HepG2 (cell line): ENCODE data around the gene TJP2. TPM values are rescaled to one million over a fixed set of nuclear protein-coding genes. Genes with fewer than 3 reads are reported as not detected.

Experiments
- ATAC-seq: fragments of 200-7000 bp; cut with Tn5 transposase; 3 replicates; pipeline ENCODE4 v1.9.1; 2020; ENCODE audit warnings: mild to moderate bottlenecking, moderate library complexity
- BruUV-seq: library from RNA; stranded (reverse); fragments of 400-500 nt; replicated peaks from 2 replicates; lab custom pipeline; 2021; lab: Mats Ljungman, UMichigan
- CTCF ChIA-PET: fragments of 300-600 bp; formaldehyde crosslinking; extraction: SDS; loops from one replicate; lab custom pipeline; 2021; ENCODE audit warnings: low total read pairs, inconsistent platforms, low intra/inter-chr PET ratio; lab: Yijun Ruan, JAX
- POLR2A ChIA-PET: fragments of 350-600 bp; sonication (Branson Sonifier 250); formaldehyde crosslinking; loops from one replicate; lab custom pipeline; 2020; ENCODE audit warnings: antibody characterized with exemption, inconsistent platforms; lab: Yijun Ruan, JAX
- DNase-seq: peaks from one replicate; pipeline ENCODE4 v3.0.0-alpha.2; 2015; ENCODE audit warnings: low spot score
- FAIRE-seq: peaks from 3 replicates; lab custom pipeline; 2011; peaks lifted over from hg19 to GRCh38; lab: Jason Lieb, UNC
- H2AFZ ChIP-seq: one replicate; pipeline ENCODE4 v1.6.1; 2011; ENCODE audit warnings: low read length, inconsistent platforms
- H3K27ac ChIP-seq: fragments of 300-600 bp; 3 replicates; pipeline ENCODE4 v1.8.0; 2011; ENCODE audit warnings: mixed run types, mild to moderate bottlenecking, mixed read lengths, low read length, inconsistent platforms; ENCODE audit not compliant: insufficient read depth; ENCODE audit errors: extremely low read length
- H3K27me3 ChIP-seq, 2 experiments: fragments of 200-600 bp in 1 of 2; 2 replicates in 1 of 2; 3 replicates in 1 of 2; pipeline versions ENCODE4 v1.6.0 to v1.8.0; 2011; ENCODE audit warnings: low read length in 2 of 2, mild to moderate bottlenecking in 2 of 2, moderate library complexity in 2 of 2, inconsistent platforms in 1 of 2; ENCODE audit not compliant: insufficient read depth in 2 of 2, control insufficient read depth in 1 of 2
- H3K36me3 ChIP-seq, 2 experiments: fragments of 200-600 bp in 1 of 2; replicated peaks in 1 of 2; 2 replicates in 1 of 2; 3 replicates in 1 of 2; pipeline versions ENCODE4 v1.5.1 to v1.8.0; 2011; ENCODE audit warnings: low read length in 2 of 2, inconsistent platforms in 1 of 2; ENCODE audit not compliant: insufficient read depth in 2 of 2, control insufficient read depth in 1 of 2
- H3K4me1 ChIP-seq: 2 replicates; pipeline ENCODE4 v1.5.1; 2012; ENCODE audit warnings: low read length, inconsistent platforms; ENCODE audit not compliant: insufficient read depth
- H3K4me2 ChIP-seq: 2 replicates; pipeline ENCODE4 v1.6.0; 2011; ENCODE audit warnings: low read depth, low read length, inconsistent platforms
- H3K4me3 ChIP-seq, 3 experiments: fragments of 200-600 bp in 1 of 3; sonication (generic), shearing (Covaris generic) in 1 of 3; replicated peaks in 1 of 3; 2 replicates each; pipeline ENCODE4 v1.5.1; 2011 to 2016; ENCODE audit warnings: low read length in 3 of 3, inconsistent platforms in 2 of 3, low read depth in 2 of 3, mild to moderate bottlenecking in 2 of 3, control low read depth in 1 of 3, mixed read lengths in 1 of 3; ENCODE audit not compliant: insufficient read depth in 1 of 3
- H3K79me2 ChIP-seq: one replicate; pipeline ENCODE4 v1.6.1; 2011; ENCODE audit warnings: low read length, inconsistent platforms; ENCODE audit not compliant: insufficient read depth
- H3K9ac ChIP-seq: 2 replicates; pipeline ENCODE4 v1.6.0; 2011; ENCODE audit warnings: mild to moderate bottlenecking, low read depth, low read length, inconsistent platforms; ENCODE audit not compliant: insufficient read depth
- H3K9me3 ChIP-seq: 2 replicates; pipeline ENCODE4 v1.5.1; 2012; ENCODE audit warnings: mild to moderate bottlenecking, low read length
- H4K20me1 ChIP-seq: 2 replicates; pipeline ENCODE4 v1.6.0; 2011; ENCODE audit warnings: inconsistent platforms, mild to moderate bottlenecking, low read length, moderate library complexity; ENCODE audit not compliant: insufficient read depth
- CEBPB ChIP-seq: IDR thresholded peaks from 2 replicates; pipeline ENCODE4 v1.6.1; 2011; ENCODE audit warnings: low read depth, low read length, improper control_type of control experiment, borderline replicate concordance
- GLI4 ChIP-seq: sonication (generic); formaldehyde crosslinking; IDR thresholded peaks from 2 replicates; pipeline ENCODE4 v1.5.1; 2020; ENCODE audit warnings: missing genetic modification reagents, mild to moderate bottlenecking, moderate library complexity, borderline replicate concordance
- MXD4 ChIP-seq: IDR thresholded peaks from 2 replicates; pipeline ENCODE4 v1.6.1; 2016; ENCODE audit warnings: mild to moderate bottlenecking, missing biosample characterization, missing genetic modification reagents
- RBM22 ChIP-seq: fragments of 200-400 bp; formaldehyde crosslinking; optimal IDR thresholded peaks from 2 replicates; pipeline ENCODE3; 2017; ENCODE audit warnings: mild to moderate bottlenecking, low read length, moderate library complexity
- ZNF737 ChIP-seq: sonication (generic); formaldehyde crosslinking; IDR thresholded peaks from 2 replicates; pipeline ENCODE4 v1.5.0; 2020; ENCODE audit warnings: missing genetic modification reagents, mild to moderate bottlenecking, borderline replicate concordance
- ZNF761 ChIP-seq: sonication (generic); formaldehyde crosslinking; conservative IDR thresholded peaks from 2 replicates; pipeline ENCODE4 v1.4.0; 2020; ENCODE audit warnings: mild to moderate bottlenecking, missing genetic modification reagents
- WGBS: methylation state at CpG from one replicate; pipeline ENCODE4 v1.1.6; 2017; ENCODE audit warnings: low lambda C conversion rate; 5-methylcytosine and 5-hydroxymethylcytosine counted together
- in situ Hi-C: cut with HindIII; loops from 2 replicates; pipeline ENCODE4 v1.10.0; 2017; ENCODE audit warnings: low pct_unique_long_range_greater_than_20kb; ENCODE audit not compliant: extremely low pct_ligation_motif_present
- intact Hi-C: fragments of 100-400 bp; cut with micrococcal nuclease; formaldehyde crosslinking; loops from one replicate; pipeline ENCODE4 v1.10.0; 2022; ENCODE audit not compliant: unreplicated experiment
- polyA plus RNA-seq, 8 experiments: library from polyadenylated mRNA; depleted of rRNA in 3 of 8; stranded (reverse) in 7 of 8; unstranded in 1 of 8; fragments of >200 nt; fragmentation: Illumina TruSeq in 4 of 8; extraction: Trizol in 4 of 8; gene quantifications; 2 replicates each; pipeline versions ENCODE4 v1.2.1 to v1.2.3, GENCODE V29; 2011 to 2016; ENCODE audit warnings: low read depth in 4 of 8, missing spikeins in 1 of 8, mixed read lengths in 1 of 8; ENCODE audit not compliant: insufficient read depth in 1 of 8
- total RNA-seq, 5 experiments: library from RNA; depleted of rRNA; stranded (reverse); fragments of >200 nt; fragmentation: Illumina TruSeq; extraction: Trizol; gene quantifications; 2 replicates each; pipeline ENCODE4 v1.2.3, GENCODE V29; 2016; ENCODE audit warnings: low read depth in 1 of 5
- TF ChIP-seq, protein P1 (sequence below): sonication (generic); formaldehyde crosslinking; IDR thresholded peaks from 2 replicates; pipeline ENCODE4 v1.4.0; 2020; ENCODE audit warnings: missing genetic modification reagents

Gene TJP2
- total and polyA plus RNA-seq, 2 of the 13 experiments (the other 11 are each of a cell fraction or from before 2014, with no cell fraction given): 109 to 110 TPM

DNA sequence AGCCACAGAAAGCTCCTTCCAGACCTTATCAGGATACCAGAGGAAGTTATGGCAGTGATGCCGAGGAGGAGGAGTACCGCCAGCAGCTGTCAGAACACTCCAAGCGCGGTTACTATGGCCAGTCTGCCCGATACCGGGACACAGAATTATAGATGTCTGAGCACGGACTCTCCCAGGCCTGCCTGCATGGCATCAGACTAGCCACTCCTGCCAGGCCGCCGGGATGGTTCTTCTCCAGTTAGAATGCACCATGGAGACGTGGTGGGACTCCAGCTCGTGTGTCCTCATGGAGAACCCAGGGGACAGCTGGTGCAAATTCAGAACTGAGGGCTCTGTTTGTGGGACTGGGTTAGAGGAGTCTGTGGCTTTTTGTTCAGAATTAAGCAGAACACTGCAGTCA is 80.1 kb downstream of the TJP2 start:
- Histone ChIP-seq H3K36me3 (peaks cover 30 to 61% of the 10 kb centered on the region in 2 experiments), H3K4me1 (no peaks in the 10 kb centered on the region), H3K9me3 (no peaks in the 10 kb centered on the region), H4K20me1 (peaks cover 9% of the 10 kb centered on the region; the same call in 1 of the 2 replicates), H2AFZ (no peak overlapping the region)
- CTCF ChIA-PET: no interaction called here
- intact Hi-C loops: no loop called here
- POLR2A ChIA-PET: no interaction called here
- no peak for DNase-seq
- TF ChIP-seq ZNF737 (CRISPR knock-in tag): no peak
- TF ChIP-seq MXD4 (CRISPR knock-in tag): no peak
- TF ChIP-seq, protein P1, sequence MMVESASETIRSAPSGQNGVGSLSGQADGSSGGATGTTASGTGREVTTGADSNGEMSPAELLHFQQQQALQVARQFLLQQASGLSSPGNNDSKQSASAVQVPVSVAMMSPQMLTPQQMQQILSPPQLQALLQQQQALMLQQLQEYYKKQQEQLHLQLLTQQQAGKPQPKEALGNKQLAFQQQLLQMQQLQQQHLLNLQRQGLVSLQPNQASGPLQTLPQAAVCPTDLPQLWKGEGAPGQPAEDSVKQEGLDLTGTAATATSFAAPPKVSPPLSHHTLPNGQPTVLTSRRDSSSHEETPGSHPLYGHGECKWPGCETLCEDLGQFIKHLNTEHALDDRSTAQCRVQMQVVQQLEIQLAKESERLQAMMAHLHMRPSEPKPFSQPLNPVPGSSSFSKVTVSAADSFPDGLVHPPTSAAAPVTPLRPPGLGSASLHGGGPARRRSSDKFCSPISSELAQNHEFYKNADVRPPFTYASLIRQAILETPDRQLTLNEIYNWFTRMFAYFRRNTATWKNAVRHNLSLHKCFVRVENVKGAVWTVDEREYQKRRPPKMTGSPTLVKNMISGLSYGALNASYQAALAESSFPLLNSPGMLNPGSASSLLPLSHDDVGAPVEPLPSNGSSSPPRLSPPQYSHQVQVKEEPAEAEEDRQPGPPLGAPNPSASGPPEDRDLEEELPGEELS: no peak
- no peak for TF ChIP-seq ZNF761 (CRISPR knock-in tag)
- peak; percentile 14 for TF ChIP-seq RBM22
- no peak for TF ChIP-seq CEBPB
- TF ChIP-seq GLI4 (CRISPR knock-in tag): no peak
- TF ChIP-seq, all 625 proteins: peak for 1
- no peak overlapping the region for H3K27ac ChIP-seq
- no peak for FAIRE-seq
- no peak overlapping the region for H3K9ac ChIP-seq
- no peak overlapping the region for H3K4me2 ChIP-seq
- no peaks in the 10 kb centered on the region for H3K27me3 ChIP-seq
- ATAC-seq: peak; percentile 23; the same call in 2 of the 3 replicates
- H3K4me3 ChIP-seq: no peak overlapping the region
- BruUV-seq: no TSS peak
- in situ Hi-C loops: no loop called here
- no peaks in the 10 kb centered on the region for H3K79me2 ChIP-seq
- WGBS: 98% methylated on average over 11 of the region's 11 CpGs
